PFSK-1 (cell line): Measurements from ENCODE around the gene TAL1.

Source experiments
- FOXP2 ChIP-seq: optimal IDR thresholded peaks from 2 replicates; pipeline ENCODE3; 2011; ENCODE audit warnings: borderline replicate concordance, control low read depth, inconsistent platforms; ENCODE audit not compliant: insufficient read depth; ENCODE audit errors: extremely low read length, extremely low read depth
- POLR2AphosphoS5 ChIP-seq: IDR thresholded peaks from 2 replicates; pipeline ENCODE4 v1.6.1; 2012; ENCODE audit warnings: low read depth, mild to moderate bottlenecking, control low read depth, low read length, moderate library complexity
- SIN3A ChIP-seq: IDR thresholded peaks from 2 replicates; pipeline ENCODE4 v1.6.1; 2012; ENCODE audit warnings: mild to moderate bottlenecking, low read length, moderate library complexity, borderline replicate concordance; ENCODE audit not compliant: insufficient read depth
- TAF1 ChIP-seq: IDR thresholded peaks from 2 replicates; pipeline ENCODE4 v1.6.1; 2012; ENCODE audit warnings: low read length, control low read depth, borderline replicate concordance; ENCODE audit not compliant: insufficient read depth
- TF ChIP-seq, protein P1 (sequence below), 2 experiments: IDR thresholded peaks; 2 replicates each; pipeline versions ENCODE4 v1.6.1 to v1.8.0; 2011 to 2012; ENCODE audit warnings: low read depth in 2 of 2, low read length in 2 of 2, control low read depth in 1 of 2, inconsistent platforms in 1 of 2, mild to moderate bottlenecking in 1 of 2, moderate library complexity in 1 of 2; ENCODE audit not compliant: insufficient read depth in 1 of 2

The TAL1 gene

DNA sequence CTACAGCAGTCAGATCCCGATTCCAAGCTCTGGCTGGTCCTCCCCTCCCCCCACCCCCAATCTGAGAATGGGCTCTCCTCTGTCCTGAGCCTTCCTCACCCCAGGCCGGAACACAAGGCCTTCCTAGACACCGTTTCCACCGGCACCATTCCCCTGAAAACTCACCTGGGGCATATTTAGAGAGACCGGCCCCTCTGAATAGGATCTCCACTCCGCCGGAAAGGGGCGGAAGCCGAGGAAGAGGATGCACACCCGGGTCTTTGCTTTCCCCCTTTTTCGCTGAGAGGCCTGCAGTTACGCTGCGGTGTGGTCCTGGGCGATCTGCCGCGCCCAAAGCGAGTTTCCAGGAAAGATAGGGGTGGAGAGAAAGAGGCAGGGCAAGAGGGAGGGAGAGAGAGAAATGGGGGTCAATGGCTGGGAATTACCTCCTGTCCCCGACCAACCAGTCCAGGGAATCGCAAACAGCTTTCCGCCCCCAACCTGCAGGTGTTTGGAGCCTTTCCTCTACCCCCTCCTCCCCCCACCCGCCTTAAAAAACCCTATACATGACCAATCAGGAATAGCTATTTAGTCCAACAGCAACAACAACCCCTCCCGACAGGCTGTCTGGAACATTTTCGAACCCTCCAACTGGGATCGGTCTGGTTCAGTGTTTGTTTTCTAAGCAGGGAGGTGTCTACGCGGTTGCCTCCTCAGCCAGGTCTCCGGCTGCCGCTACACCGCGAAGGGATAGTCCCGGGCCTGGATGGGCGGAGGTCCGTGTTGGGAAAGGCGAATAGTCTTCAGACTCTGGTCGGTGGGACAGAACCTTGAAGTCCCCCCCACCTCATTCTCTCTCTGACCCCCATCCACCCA, 2.8 kb downstream of the TAL1 start:
- TF ChIP-seq SIN3A (no peak), FOXP2 (no peak), TAF1 (no peak), POLR2AphosphoS5 (no peak)
- TF ChIP-seq, protein P1, sequence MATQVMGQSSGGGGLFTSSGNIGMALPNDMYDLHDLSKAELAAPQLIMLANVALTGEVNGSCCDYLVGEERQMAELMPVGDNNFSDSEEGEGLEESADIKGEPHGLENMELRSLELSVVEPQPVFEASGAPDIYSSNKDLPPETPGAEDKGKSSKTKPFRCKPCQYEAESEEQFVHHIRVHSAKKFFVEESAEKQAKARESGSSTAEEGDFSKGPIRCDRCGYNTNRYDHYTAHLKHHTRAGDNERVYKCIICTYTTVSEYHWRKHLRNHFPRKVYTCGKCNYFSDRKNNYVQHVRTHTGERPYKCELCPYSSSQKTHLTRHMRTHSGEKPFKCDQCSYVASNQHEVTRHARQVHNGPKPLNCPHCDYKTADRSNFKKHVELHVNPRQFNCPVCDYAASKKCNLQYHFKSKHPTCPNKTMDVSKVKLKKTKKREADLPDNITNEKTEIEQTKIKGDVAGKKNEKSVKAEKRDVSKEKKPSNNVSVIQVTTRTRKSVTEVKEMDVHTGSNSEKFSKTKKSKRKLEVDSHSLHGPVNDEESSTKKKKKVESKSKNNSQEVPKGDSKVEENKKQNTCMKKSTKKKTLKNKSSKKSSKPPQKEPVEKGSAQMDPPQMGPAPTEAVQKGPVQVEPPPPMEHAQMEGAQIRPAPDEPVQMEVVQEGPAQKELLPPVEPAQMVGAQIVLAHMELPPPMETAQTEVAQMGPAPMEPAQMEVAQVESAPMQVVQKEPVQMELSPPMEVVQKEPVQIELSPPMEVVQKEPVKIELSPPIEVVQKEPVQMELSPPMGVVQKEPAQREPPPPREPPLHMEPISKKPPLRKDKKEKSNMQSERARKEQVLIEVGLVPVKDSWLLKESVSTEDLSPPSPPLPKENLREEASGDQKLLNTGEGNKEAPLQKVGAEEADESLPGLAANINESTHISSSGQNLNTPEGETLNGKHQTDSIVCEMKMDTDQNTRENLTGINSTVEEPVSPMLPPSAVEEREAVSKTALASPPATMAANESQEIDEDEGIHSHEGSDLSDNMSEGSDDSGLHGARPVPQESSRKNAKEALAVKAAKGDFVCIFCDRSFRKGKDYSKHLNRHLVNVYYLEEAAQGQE (IDR thresholded peaks at IDR 0.05; ENCODE audit: insufficient read depth in 1 of 2, low read depth in 2 of 2, low read length in 2 of 2) = no peak

DNA sequence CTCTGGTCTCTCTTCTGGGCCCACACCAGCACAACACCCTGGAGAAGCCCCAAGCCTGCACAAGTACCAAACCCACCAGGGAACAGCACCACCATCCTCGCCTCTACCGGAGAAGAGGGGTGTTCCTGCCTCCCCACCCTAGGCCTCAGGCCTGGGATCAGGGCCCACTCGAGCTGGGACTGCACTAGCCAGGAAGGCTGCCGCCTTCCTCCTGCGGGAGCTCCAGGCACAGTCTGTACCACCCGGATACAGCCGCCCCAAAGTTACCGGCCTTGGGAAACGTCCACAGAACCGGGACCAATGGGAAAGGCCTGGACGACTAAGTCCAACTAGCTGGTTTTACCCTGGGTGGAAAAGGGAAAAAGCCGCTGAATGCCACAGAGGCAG, 3.4 kb downstream of the TAL1 start:
- TF ChIP-seq TAF1 (no peak), SIN3A (no peak), POLR2AphosphoS5 (no peak), FOXP2 (no peak)
- TF ChIP-seq, protein P1 (IDR thresholded peaks at IDR 0.05; ENCODE audit: insufficient read depth in 1 of 2, low read depth in 2 of 2, low read length in 2 of 2) = no peak

DNA sequence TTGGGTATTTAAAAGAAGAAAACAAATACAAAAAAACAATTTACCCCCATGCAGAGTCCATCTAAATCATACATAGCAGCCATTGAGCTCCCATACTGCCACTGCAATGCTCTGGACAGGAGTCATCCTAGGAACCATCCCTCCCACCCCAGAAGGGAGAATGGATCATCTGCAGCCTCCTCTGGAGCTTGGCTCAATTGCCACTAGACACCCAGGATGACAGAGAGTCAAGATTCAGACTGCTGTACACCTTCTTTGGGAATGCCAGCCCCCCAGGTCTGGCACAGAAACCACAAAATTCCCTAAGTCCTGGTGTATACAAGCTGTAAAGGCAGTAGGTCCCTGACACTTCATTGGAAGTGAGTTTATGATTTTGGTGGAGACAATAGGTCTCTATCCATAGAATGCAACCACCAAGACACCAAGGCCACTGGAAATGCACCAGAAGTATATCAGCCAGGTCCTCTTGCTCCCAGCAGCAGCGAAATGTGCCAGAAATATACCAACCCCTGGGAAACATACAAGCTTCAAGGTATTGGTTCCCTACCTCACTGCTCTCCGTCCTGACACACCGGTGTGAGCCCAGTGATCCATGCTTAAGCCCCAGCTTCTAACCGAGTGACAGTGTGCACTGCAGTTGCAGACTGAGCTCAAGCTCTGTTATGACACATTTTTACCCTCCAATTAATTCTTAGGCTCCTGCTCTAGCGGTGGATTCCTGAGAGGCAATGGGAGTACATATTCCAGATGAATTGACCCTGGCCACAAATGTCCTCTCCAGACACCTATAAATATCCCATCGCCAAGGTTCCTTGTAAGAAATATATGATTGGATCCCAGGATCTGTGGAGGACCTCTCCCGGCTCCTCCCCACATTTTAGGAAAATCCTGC, 4.4 kb downstream of the TAL1 start:
- TF ChIP-seq SIN3A = no peak
- no peak for TF ChIP-seq TAF1
- TF ChIP-seq, protein P1 (IDR thresholded peaks at IDR 0.05; ENCODE audit: insufficient read depth in 1 of 2, low read depth in 2 of 2, low read length in 2 of 2) = no peak
- TF ChIP-seq POLR2AphosphoS5 = no peak
- no peak for TF ChIP-seq FOXP2

DNA sequence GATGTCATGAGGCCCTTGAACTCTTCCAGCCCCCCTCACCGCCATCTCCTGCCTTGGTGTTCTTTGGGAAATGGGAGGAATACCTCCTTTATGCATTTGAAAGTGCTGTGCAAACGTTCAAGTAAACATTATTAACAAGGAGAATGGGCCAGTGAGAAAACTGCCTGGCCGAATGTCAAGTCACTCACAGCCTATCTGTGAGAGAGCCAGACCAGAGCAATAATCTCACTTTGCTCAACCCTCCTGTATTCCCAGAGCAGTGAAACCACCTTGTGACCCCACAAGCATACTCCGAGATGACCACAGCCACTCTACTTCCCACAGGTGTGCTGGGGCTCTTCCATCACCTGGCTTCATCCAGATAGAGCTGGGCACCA, 5.2 kb downstream of the TAL1 start:
- TF ChIP-seq TAF1 = no peak

DNA sequence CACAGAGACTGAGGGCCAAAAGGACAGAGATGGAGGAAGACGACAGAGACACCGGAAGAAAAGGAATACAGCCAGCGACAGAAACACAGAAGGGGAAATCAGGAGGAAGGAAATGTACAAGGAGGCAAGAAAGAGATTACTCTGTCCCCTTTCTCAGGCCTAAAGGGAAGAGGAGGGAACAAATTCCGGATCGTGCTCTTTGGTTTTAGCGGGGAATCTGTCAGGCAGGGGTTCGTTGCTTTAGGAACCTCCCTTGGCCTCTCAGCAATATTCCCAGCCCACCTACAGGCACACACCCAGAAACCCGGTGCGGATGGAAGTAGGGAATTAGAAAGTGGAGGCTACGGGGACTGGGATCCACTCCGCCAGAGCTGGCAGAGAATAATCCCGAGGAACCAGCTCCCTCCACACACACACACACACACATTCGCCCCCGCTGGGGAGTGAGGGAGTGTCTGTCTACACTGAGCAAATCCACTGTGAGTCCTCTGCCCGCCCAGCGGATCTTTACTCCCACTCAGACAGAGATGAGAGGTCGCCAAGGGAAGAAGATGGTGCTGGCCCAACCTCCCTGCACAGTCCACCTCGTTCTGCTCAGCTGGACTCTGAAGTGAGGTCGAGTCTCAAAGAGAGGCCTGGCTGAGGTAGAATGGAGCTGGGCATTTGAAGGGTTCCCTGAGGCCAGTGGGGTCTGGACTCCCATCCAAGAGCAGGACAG, 5.7 kb downstream of the TAL1 start:
- no peak for TF ChIP-seq SIN3A
- TF ChIP-seq, protein P1 (IDR thresholded peaks at IDR 0.05; ENCODE audit: insufficient read depth in 1 of 2, low read depth in 2 of 2, low read length in 2 of 2) = no peak
- TF ChIP-seq TAF1 = no peak
- no peak for TF ChIP-seq POLR2AphosphoS5
- no peak for TF ChIP-seq FOXP2
